B cell (primary cell): Measurements from ENCODE around the gene YTHDC2.

Experiments used
- CTCF ChIP-seq: fragments of 200-600 bp; IDR thresholded peaks from one replicate; pipeline ENCODE4 v1.8.0; 2022; ENCODE audit warnings: antibody characterized with exemption, mild to moderate bottlenecking
- EZH2 ChIP-seq: IDR thresholded peaks from 2 replicates; pipeline ENCODE4 v1.6.1; 2012; ENCODE audit warnings: borderline replicate concordance, low read depth, mild to moderate bottlenecking, moderate library complexity, low read length; ENCODE audit not compliant: insufficient read depth, poor library complexity, severe bottlenecking

GRCh38 chr5:113572716-113573115 lies 59.2 kb downstream of the YTHDC2 start:
- TF ChIP-seq CTCF = no peak
- TF ChIP-seq EZH2 = no peak
